Activated CD8-positive, alpha-beta T cell treated with anti-CD3 and anti-CD28 coated beads for 36 hours (primary cell): ENCODE measurements around the gene IYD. TPM values are rescaled to one million over a fixed set of nuclear protein-coding genes. Genes with fewer than 3 reads are reported as not detected.

ENCODE experiments used
- ATAC-seq: fragments of 200-7000 bp; cut with Tn5 transposase; one replicate; pipeline ENCODE4 v1.10.0; 2021; ENCODE audit warnings: mild to moderate bottlenecking, moderate library complexity
- CTCF ChIA-PET: fragments of 350-600 bp; sonication (Branson Sonifier 250); formaldehyde crosslinking; loops from one replicate; lab custom pipeline; 2021; ENCODE audit warnings: antibody characterized with exemption; lab: Charles Lee
- POLR2A ChIA-PET: fragments of 350-600 bp; sonication (Branson Sonifier 250); formaldehyde crosslinking; loops from one replicate; lab custom pipeline; 2021; ENCODE audit warnings: antibody characterized with exemption; lab: Charles Lee
- DNase-seq: peaks from one replicate; pipeline ENCODE4 v3.0.0-alpha.2; 2020
- H3K27ac Mint-ChIP-seq: one replicate; pipeline ENCODE4 v1.8.0; 2021; ENCODE audit warnings: mild to moderate bottlenecking, mixed read lengths
- H3K27me3 Mint-ChIP-seq: one replicate; pipeline ENCODE4 v1.8.0; 2021; ENCODE audit warnings: mixed read lengths
- H3K36me3 Mint-ChIP-seq: one replicate; pipeline ENCODE4 v1.8.0; 2021; ENCODE audit warnings: low read depth, mixed read lengths
- H3K4me1 Mint-ChIP-seq: one replicate; pipeline ENCODE4 v1.8.0; 2021; ENCODE audit warnings: low read depth, mixed read lengths
- H3K4me3 Mint-ChIP-seq: one replicate; pipeline ENCODE4 v1.8.0; 2021; ENCODE audit warnings: mild to moderate bottlenecking, moderate library complexity, mixed read lengths
- H3K9me3 Mint-ChIP-seq: one replicate; pipeline ENCODE4 v1.8.0; 2021; ENCODE audit warnings: mixed read lengths
- intact Hi-C: fragments of 100-400 bp; cut with micrococcal nuclease; formaldehyde crosslinking; loops from one replicate; pipeline ENCODE4 v1.10.0; 2022
- total RNA-seq, 2 experiments: library from RNA; stranded (reverse); gene quantifications; one replicate each; pipeline ENCODE4 v1.2.3, GENCODE V29; 2021
- TF ChIP-seq, protein P1 (sequence below): fragments of 200-600 bp; IDR thresholded peaks from one replicate; pipeline ENCODE4 v1.8.0; 2022; ENCODE audit warnings: antibody characterized with exemption, mild to moderate bottlenecking

Gene IYD
- total RNA-seq, 2 experiments from 2014 or later: not detected

DNA sequence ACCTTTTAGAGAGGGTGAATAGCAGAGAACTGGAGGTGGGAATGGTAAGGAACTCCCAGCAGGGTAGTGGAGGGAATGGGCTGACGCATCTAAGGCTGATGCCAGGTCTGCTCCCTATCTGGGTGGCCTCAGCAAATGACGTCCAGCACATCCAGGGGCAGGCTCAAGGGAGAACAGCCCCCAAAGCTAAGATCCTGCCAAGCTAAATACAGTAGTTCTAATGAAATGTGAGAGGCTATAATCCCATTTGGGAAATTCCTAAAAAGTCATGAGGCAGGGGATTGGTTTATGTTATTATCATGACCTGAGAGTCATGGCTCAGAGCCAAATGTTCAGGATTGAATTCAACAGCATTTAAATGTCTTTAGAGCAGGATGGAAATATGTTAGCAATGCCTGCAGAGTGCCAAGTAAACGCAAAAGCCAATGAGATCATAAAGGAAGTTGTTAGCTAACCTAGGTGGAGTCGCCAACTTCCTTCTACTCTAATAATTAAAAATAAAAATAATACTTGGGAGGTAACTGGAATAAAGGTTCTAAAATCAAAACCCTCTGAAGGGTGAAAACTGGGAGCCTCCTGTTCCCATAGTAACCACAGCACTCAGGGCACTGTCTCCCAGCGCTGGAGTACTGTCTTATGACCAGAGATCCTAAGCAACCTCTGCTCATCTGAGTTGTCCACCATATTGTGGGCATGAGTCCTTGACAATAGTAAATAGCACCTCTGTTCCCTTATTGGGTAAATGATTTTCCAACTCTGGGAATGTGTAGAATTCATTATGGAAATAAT, 34.8 kb downstream of the IYD start:
- ChIA-PET CTCF (interaction anchor here (1.1 to 2.4 kb wide), 2 partner anchors 8 to 412 kb away, joined by 3 to 14 read pairs; no protein-coding TSS in a partner anchor), POLR2A (no interaction called here)
- peaks cover 5% of the 10 kb centered on the region for H3K36me3 Mint-ChIP-seq
- peaks cover 13% of the 10 kb centered on the region for H3K9me3 Mint-ChIP-seq
- no peak overlapping the region for H3K4me3 Mint-ChIP-seq
- H3K27me3 Mint-ChIP-seq: peaks cover 29% of the 10 kb centered on the region
- no peaks in the 10 kb centered on the region for H3K4me1 Mint-ChIP-seq
- intact Hi-C loops: no loop called here
- ATAC-seq: no peak
- H3K27ac Mint-ChIP-seq: no peak overlapping the region
- TF ChIP-seq, protein P1, sequence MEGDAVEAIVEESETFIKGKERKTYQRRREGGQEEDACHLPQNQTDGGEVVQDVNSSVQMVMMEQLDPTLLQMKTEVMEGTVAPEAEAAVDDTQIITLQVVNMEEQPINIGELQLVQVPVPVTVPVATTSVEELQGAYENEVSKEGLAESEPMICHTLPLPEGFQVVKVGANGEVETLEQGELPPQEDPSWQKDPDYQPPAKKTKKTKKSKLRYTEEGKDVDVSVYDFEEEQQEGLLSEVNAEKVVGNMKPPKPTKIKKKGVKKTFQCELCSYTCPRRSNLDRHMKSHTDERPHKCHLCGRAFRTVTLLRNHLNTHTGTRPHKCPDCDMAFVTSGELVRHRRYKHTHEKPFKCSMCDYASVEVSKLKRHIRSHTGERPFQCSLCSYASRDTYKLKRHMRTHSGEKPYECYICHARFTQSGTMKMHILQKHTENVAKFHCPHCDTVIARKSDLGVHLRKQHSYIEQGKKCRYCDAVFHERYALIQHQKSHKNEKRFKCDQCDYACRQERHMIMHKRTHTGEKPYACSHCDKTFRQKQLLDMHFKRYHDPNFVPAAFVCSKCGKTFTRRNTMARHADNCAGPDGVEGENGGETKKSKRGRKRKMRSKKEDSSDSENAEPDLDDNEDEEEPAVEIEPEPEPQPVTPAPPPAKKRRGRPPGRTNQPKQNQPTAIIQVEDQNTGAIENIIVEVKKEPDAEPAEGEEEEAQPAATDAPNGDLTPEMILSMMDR: no peak
- no peak for DNase-seq

DNA sequence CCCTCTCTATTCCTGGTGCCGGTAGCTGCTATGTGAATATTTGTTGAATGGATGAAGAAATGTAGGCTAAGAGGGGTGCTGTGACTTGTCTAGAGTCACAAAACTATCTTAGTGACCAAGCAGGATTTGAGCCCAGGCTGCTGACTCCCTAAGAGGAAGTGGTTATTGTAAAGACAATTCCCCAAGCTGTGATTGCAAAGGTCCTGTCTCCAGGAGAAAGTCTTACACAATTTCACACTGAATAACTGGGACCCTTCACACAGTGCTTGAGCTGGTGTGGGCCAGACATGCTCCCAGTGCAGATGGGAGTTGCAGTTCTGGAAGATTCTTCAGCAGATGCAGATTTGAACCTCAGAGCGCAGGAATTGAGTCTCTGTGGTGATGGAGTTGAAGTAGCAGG, 38.1 kb downstream of the IYD start:
- CTCF ChIA-PET: interaction anchor here (2.4 to 4.6 kb wide), 3 partner anchors 11 to 408 kb away, joined by 8 to 34 read pairs (median 19); no protein-coding TSS in a partner anchor
- TF ChIP-seq, protein P1: no peak
- H3K4me3 Mint-ChIP-seq: no peak overlapping the region
- H3K27me3 Mint-ChIP-seq: peaks cover 38% of the 10 kb centered on the region
- POLR2A ChIA-PET: no interaction called here
- H3K9me3 Mint-ChIP-seq: peaks cover 13% of the 10 kb centered on the region
- H3K27ac Mint-ChIP-seq: no peak overlapping the region
- H3K36me3 Mint-ChIP-seq: peaks cover 5% of the 10 kb centered on the region
- intact Hi-C loops: no loop called here
- ATAC-seq: no peak
- no peak for DNase-seq
- no peaks in the 10 kb centered on the region for H3K4me1 Mint-ChIP-seq

DNA sequence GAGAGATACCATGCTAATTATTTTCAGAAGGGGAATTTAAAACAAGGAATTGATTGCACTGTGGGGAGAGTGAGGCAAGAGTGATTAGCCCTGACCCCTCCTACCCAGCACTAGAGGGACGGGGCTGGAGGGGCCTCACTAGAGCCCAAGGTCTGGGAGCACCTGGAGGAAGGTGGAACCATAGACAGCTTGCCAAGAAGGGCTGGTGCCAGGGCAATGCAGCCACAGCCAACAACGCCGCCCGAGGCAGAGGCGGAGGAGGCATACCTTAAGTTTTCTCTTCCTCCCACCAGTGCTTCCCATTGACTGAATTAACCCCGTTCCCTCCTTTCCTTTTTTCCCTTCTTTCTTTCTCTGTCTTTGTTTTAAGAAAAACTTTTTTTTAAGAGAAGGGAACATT, 40.0 kb downstream of the IYD start:
- no peaks in the 10 kb centered on the region for H3K4me1 Mint-ChIP-seq
- POLR2A ChIA-PET: no interaction called here
- peaks cover 5% of the 10 kb centered on the region for H3K36me3 Mint-ChIP-seq
- peaks cover 39% of the 10 kb centered on the region for H3K27me3 Mint-ChIP-seq
- no peak overlapping the region for H3K4me3 Mint-ChIP-seq
- intact Hi-C loops: no loop called here
- TF ChIP-seq, protein P1: no peak
- H3K9me3 Mint-ChIP-seq: peaks cover 13% of the 10 kb centered on the region
- DNase-seq (no peak), ATAC-seq (no peak)
- CTCF ChIA-PET: interaction anchor here (0.6 to 4.6 kb wide), 6 partner anchors 9 to 408 kb away, joined by 3 to 34 read pairs (median 6); no protein-coding TSS in a partner anchor
- H3K27ac Mint-ChIP-seq: no peak overlapping the region

DNA sequence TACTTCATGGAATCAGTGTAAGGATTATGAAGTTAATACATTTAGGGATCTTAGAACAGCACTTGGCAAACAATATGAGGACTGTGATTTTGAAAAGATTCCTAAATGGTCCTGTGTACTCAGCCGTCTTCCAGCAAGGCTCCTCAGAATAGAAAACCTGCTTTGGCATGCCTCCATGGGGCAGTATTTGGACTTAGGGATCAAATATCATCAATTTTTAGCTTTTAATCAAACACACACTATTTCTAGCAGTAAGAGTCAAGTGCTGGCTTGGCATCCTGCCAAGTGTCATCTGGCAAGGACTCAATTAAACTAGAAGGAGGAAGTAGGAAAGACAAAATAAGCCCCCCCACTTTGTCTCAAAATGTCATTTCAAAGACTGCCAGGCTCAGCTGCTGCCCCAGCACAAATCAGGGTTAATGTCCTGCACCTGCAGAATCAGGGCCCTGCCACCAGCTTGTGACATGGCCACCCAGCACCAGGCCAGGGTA, 40.8 kb downstream of the IYD start:
- POLR2A ChIA-PET: no interaction called here
- Mint-ChIP-seq H3K9me3 (peaks cover 13% of the 10 kb centered on the region), H3K27me3 (peaks cover 42% of the 10 kb centered on the region), H3K27ac (no peak overlapping the region), H3K36me3 (peaks cover 5% of the 10 kb centered on the region), H3K4me3 (no peak overlapping the region), H3K4me1 (no peaks in the 10 kb centered on the region)
- intact Hi-C loops: loop anchor here (10.0 kb wide), 1 partner anchor 335 kb away; no protein-coding TSS in a partner anchor
- CTCF ChIA-PET: interaction anchor here (0.6 to 4.6 kb wide), 5 partner anchors 8 to 406 kb away, joined by 3 to 34 read pairs (median 8); no protein-coding TSS in a partner anchor
- TF ChIP-seq, protein P1: no peak
- ATAC-seq: no peak
- DNase-seq: no peak

DNA sequence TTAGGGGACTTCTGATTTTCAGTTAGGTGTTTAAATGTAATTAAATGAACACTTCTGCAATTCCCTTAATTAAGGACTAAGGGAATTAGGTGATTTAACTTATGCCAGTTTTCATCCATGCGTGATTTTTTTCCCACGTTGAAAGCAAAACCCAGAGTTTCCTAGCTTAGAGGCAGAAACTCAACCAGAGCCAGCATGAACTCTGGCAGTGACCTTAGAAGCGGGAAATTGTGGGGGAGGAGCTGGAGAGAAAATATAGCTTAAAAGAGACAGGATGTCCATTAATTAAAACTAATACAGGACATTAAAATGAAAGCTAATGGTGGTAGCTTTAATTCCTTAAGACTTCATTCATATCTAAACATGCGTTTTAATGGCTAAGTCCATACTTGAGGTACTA, 41.6 kb downstream of the IYD start:
- Mint-ChIP-seq H3K9me3 (peaks cover 6% of the 10 kb centered on the region), H3K4me3 (no peak overlapping the region), H3K27me3 (peaks cover 43% of the 10 kb centered on the region), H3K4me1 (no peaks in the 10 kb centered on the region), H3K36me3 (peaks cover 2% of the 10 kb centered on the region), H3K27ac (no peak overlapping the region)
- intact Hi-C loops: loop anchor here (10.0 kb wide), 1 partner anchor 334 kb away; no protein-coding TSS in a partner anchor
- ChIA-PET CTCF (interaction anchor here (1.0 to 4.6 kb wide), 5 partner anchors 7 to 405 kb away, joined by 3 to 34 read pairs (median 5); no protein-coding TSS in a partner anchor), POLR2A (no interaction called here)
- ATAC-seq (no peak), DNase-seq (no peak)
- TF ChIP-seq, protein P1: no peak
